Mucosa of descending colon (tissue), 3 donors: Measurements from ENCODE around the gene PCNP. TPM values are rescaled to one million over a fixed set of nuclear protein-coding genes. Genes with fewer than 3 reads are reported as not detected.
"Not testable (repeated sequence)": the region's sequence is repeated elsewhere in the genome, so short reads cannot be mapped to it uniquely, and the experiment has no call there.

Experiments
- ATAC-seq: fragments of 200-7000 bp; cut with Tn5 transposase; one replicate; pipeline ENCODE4 v1.9.1; 2020; ENCODE audit warnings: mild to moderate bottlenecking, moderate library complexity
- DNase-seq, 3 donors: peaks; one replicate each; pipeline ENCODE4 v3.0.0-alpha.2; 2020
- H3K36me3 ChIP-seq: fragments of 200-600 bp; one replicate; pipeline ENCODE4 v1.8.0; 2021; ENCODE audit warnings: low read depth, mild to moderate bottlenecking
- H3K4me1 ChIP-seq: fragments of 200-600 bp; one replicate; pipeline ENCODE4 v1.8.0; 2021; ENCODE audit warnings: low read depth, mild to moderate bottlenecking
- H3K4me3 ChIP-seq: fragments of 200-600 bp; one replicate; pipeline ENCODE4 v1.8.0; 2021; ENCODE audit warnings: mild to moderate bottlenecking
- H3K9me3 ChIP-seq: fragments of 200-600 bp; one replicate; pipeline ENCODE4 v1.8.0; 2021; ENCODE audit warnings: mild to moderate bottlenecking
- intact Hi-C, 2 donors: fragments of 100-400 bp; cut with DNase I in 1 of 2; cut with micrococcal nuclease in 1 of 2; formaldehyde crosslinking; loops; one replicate each; pipeline versions ENCODE4 v1.11.0 to v1.11.1; 2022; cut with DNase I, micrococcal nuclease
- total RNA-seq, 3 donors: library from RNA; stranded (reverse); fragmentation: NEBNext Ultra II Directional in 2 of 3; extraction: Animal tissue kit (Norgen Biotek cat#: 25700) in 2 of 3; gene quantifications; one replicate each; pipeline versions ENCODE4 v1.2.1 to v1.2.4, GENCODE V29; 2021 to 2023
- TF ChIP-seq, protein P1 (sequence below): fragments of 200-600 bp; IDR thresholded peaks from one replicate; pipeline ENCODE4 v1.8.0; 2022; ENCODE audit warnings: antibody characterized with exemption, mild to moderate bottlenecking
- donor health status: DM: no; HTN: no; CAD: no; lungs with moderate emphysema.
- donor health status: DM: no; HTN: no; CAD: no.
- donor health status: DM: no; HTN: yes; CAD: no.

The PCNP gene
- total RNA-seq, 3 donors from 2014 or later, result 78.0 to 168 (median 94.3) TPM

- ATAC-seq (no peak), DNase-seq (no peak)
- TF ChIP-seq, protein P1, sequence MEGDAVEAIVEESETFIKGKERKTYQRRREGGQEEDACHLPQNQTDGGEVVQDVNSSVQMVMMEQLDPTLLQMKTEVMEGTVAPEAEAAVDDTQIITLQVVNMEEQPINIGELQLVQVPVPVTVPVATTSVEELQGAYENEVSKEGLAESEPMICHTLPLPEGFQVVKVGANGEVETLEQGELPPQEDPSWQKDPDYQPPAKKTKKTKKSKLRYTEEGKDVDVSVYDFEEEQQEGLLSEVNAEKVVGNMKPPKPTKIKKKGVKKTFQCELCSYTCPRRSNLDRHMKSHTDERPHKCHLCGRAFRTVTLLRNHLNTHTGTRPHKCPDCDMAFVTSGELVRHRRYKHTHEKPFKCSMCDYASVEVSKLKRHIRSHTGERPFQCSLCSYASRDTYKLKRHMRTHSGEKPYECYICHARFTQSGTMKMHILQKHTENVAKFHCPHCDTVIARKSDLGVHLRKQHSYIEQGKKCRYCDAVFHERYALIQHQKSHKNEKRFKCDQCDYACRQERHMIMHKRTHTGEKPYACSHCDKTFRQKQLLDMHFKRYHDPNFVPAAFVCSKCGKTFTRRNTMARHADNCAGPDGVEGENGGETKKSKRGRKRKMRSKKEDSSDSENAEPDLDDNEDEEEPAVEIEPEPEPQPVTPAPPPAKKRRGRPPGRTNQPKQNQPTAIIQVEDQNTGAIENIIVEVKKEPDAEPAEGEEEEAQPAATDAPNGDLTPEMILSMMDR, result no peak
- H3K4me3 ChIP-seq, result no peak overlapping the region
- H3K36me3 ChIP-seq, result no peaks in the 10 kb centered on the region
- no peaks in the 10 kb centered on the region for H3K9me3 ChIP-seq
- H3K4me1 ChIP-seq, result no peaks in the 10 kb centered on the region
- intact Hi-C loops, result no loop called here
Observed at GRCh38 chr3:101637451-101637850, 63.5 kb downstream of the PCNP start.

DNA sequence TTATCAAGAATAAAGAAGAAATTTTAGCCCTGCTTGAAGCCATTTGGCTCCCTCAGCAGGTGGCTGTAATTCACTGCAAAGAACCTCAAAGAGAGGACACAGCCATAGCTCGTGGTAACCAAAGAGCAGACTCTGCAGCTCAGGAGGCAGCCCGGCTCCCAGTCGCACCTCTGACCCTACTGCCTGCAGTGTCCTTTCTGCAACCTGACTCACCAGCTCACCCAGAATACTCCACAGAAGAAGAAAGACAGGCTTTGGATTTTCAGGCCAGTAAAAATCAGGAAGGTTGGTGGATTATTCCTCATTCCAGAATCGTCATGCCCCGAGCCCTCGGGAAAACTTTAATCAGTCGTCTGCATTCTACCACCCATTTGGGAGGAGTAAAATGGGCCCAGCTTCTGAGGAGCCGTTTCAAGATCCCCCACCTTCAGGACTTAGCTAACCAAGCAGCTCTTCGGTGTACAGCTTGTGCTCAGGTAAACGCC is 64.3 kb downstream of the PCNP start:
- Histone ChIP-seq H3K4me3 (no peak overlapping the region), H3K4me1 (no peaks in the 10 kb centered on the region), H3K9me3 (no peaks in the 10 kb centered on the region), H3K36me3 (no peaks in the 10 kb centered on the region)
- ATAC-seq (no peak), DNase-seq (no peak)
- TF ChIP-seq, protein P1, result no peak
- intact Hi-C loops, result no loop called here

GRCh38 chr3:101639280-101639963 is 65.4 kb downstream of the PCNP start:
- no peak for DNase-seq
- intact Hi-C loops, result no loop called here
- ATAC-seq, result no peak
- Histone ChIP-seq H3K4me3 (no peak overlapping the region), H3K36me3 (no peaks in the 10 kb centered on the region), H3K4me1 (no peaks in the 10 kb centered on the region), H3K9me3 (no peaks in the 10 kb centered on the region)
- TF ChIP-seq, protein P1, result no peak

- TF ChIP-seq, protein P1, result no peak
- no peaks in the 10 kb centered on the region for H3K4me1 ChIP-seq
- intact Hi-C loops, result no loop called here
- H3K36me3 ChIP-seq, result no peaks in the 10 kb centered on the region
- no peaks in the 10 kb centered on the region for H3K9me3 ChIP-seq
- DNase-seq, result no peak
- no peak for ATAC-seq
- H3K4me3 ChIP-seq, result no peak overlapping the region
Observed at GRCh38 chr3:101640256-101640655, 66.3 kb downstream of the PCNP start.

DNA sequence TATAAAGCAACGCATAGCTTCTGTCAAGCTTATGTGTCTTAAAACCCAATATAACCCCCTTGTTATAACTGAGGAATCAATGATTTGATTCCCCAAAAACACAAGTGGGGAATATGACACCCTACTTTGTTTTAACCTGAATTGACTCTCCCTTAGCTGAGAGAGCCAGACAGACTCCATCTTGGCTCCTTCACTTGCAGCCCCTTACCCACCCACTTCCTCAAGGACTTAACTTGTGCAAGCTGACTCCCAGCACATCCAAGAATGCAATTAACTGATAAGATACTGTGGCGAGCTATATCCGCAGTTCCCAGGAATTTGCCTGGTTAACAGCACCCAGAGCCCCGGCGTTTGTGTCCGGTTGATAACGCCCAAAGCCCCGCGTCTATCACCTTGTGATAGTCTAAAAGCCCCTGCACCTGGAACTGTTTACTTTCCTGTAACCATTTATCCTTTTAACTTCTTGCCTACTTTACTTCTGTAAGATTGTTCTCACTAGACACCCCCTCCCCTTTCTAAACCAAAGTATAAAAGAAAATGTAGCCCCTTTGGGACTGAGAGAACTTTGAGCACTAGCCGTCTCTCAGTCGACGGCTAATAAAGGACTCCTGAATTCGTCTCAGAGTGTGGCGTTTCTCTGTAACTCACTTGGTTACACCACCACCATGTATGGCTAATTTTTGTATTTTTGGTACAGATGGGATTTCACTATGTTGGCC is 67.6 kb downstream of the PCNP start:
- H3K36me3 ChIP-seq, H3K9me3 ChIP-seq, ATAC-seq, H3K4me3 ChIP-seq, H3K4me1 ChIP-seq, DNase-seq, intact Hi-C loops: not testable (repeated sequence)

DNA sequence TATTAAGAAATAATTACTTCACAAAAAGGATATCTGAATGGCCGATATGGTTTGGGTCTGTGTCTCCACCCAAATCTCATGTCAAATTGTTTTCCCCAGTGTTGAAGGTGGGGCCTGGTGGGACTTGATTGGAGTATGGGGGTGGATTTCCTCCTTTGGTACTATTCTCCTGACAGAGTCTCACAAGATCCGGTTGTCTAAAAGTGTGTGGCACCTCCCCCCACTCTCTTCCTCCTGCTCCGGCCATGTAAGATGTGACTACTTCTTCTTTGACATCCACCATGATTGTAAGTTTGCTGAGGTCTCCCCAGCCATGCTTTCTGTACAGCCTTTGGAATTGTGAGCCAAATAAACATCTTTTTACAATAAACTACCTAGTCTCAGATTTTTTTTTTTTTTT is 68.5 kb downstream of the PCNP start:
- no peaks in the 10 kb centered on the region for H3K4me1 ChIP-seq
- TF ChIP-seq, protein P1, result no peak
- no peak overlapping the region for H3K4me3 ChIP-seq
- no peaks in the 10 kb centered on the region for H3K9me3 ChIP-seq
- no peak for DNase-seq
- intact Hi-C loops, result no loop called here
- no peaks in the 10 kb centered on the region for H3K36me3 ChIP-seq
- no peak for ATAC-seq
